Measurements from ENCODE around the gene GATC.

The GATC gene

DNA sequence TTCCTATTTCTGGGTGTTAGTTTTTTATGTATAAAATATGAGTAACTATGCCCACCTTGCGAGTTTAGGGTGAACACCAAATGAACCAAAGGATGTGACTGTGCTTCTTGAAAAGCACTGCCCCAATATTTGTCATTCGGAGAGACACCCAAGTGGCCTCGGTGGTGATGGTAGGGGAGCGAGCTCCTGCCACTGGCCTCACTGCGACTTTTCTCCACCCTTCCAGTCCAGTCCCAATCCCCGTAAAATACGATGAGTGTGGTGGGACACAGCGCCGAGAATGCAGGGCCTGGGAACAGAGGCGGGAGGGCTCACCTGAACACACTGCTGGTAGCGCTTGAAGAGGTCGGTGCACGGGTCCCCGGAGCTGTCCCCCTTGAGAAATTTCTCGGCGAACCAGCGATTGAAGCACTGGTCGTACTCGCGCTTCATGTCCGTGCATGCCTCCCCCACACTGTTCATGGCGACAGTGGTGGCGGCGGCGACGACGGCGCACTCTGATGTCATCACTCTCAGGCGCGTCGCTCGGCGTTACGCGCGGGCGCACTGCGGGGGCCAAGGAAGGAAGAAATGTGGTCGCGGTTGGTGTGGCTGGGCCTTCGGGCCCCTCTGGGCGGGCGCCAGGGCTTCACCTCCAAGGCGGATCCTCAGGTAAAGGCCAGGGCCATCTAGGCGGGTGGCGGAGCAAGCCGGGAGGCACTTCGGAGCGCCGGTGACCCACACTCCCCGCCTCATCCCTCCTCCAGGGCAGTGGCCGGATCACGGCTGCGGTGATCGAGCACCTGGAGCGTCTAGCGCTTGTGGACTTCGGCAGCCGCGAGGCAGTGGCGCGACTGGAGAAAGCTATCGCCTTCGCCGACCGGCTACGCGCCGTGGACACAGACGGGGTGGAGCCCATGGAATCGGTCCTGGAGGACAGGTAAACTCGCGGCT is at the start of gene GATC, which contains the start of gene TRIAP1:
Gene GATC, plus strand, starts transcription at position 534 of the 933 bp plus-strand sequence. Its CDS starts 37 bp downstream, at position 571.
Gene TRIAP1, minus strand, starts transcription at position 474 of the 933 bp plus-strand sequence. Its CDS starts 12 bp downstream, at position 462.
- DNase-seq, result peak; percentile 87

DNA sequence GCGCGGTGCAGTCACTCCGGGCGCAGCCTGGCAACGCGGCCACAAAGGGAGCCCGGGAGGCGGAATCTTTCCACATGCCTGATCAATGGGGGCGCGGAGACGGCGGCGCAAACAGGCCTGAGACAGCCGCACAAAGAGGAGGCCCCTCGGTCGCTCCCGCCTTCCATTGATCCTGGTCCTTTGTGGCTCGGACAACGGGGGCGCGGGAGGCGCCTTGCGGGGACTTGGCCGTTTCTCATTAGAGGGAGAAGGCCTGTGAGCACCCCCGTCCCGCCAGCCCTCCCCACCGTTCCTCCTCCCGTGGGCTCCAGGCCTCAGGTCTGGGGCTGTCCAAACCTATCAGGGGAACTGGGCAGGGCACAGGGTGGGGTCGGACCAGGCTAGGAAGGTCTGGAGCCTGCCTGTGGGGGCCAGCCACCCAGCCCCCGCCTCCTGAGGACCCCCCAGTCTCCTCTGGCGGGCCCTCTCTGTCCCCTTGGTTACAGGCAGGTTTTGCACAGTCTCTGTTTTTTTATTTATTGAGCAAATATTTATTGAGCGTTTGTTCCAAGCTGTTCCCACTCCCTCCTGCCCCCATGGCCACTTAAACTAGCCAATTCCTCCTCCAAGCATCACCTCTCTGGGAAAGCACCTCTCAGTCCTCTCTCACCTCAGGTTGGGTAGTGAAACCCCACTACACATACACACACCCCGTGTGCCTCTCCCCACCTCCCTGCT is 48.3 kb upstream of the GATC start:
- DNase-seq, result no peak

DNA sequence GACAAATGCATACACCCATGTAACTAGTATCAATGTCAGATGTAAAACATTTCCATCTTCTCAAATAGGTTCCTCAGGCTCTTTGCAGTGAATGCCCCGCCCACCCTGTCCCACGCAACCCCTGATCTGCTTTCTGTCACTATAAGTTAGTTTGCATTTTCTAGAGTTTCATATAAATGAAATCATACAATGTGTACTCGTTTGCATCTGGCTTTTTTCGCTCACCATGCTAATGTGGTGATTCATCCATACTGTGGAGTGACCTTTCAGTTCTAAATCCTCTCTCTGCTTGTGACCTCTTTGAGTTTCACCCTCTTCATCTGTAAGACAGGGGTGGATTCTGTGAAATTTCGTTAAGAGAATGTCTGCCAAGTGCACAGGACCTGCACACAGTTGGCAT is 46.7 kb upstream of the GATC start:
- no peak for DNase-seq

DNA sequence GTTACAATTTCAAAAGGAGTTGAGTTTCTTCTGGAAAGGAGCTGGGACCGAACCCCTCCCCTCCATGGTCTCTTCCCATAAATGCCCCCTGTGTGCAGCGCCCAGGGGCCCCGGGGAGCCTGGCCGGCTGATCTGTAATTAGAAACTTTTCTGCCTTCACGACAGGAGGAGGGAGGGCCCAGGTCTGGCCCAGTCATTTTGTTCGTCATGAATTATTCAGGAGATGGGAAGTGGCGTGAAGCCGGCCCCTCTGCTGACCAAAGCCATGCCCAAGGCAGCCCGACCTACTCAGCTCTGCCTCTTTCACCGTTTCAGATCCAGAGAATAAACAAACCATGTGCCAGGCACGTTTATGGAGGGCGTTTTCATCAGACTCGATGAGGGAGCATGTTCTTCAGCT is 44.0 kb upstream of the GATC start:
- no peak for DNase-seq

DNA sequence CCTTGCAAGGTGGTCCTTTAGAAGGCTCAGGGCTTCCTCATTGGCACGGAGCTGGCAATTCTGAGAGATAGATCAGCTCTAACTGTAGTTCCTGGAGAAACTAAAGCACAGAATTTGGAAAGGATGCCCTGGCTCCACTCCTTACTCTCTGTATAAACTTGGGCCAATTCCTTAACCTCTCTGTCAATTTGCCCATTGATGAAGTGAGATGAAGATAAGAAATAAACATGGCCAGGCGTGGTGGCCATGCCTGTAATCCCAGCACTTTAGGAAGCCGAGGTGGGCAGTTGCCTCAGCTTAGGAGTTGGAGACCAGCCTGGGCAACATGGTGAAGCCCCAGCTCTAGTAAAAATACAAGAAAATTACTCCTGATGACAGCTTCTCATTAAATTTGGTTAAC is 42.4 kb upstream of the GATC start:
- DNase-seq, result no peak

- no peak for DNase-seq
These were observed 42.0 kb upstream of the GATC start for GRCh38 chr12:120404271-120404670.

DNA sequence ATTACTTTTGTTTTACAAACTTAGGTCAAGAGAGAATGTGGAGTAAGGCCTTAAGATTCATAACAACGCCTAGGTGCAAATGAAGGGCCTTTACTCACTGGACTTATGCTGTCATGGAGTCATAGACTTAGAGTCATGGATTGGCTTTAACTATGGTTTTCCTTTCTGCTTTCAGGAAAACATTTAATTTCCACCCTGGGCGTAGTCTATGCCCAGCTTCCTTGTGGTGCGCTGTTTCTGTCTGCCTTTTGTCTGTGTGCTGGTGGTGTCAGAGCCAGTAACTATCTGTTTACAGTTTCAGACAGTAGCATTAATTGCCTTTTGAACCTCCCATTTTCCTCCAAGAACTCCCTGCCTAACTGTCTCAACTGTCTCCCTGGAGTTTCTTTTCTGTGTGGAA is 40.2 kb upstream of the GATC start:
- no peak for DNase-seq

GRCh38 chr12:120406553-120406952 is 39.7 kb upstream of the GATC start:
- DNase-seq, result no peak

GRCh38 chr12:120408771-120409170 is 37.5 kb upstream of the GATC start:
- DNase-seq, result no peak

GRCh38 chr12:120412421-120412820 is 33.8 kb upstream of the GATC start:
- DNase-seq, result no peak

- no peak for DNase-seq
These were observed 32.1 kb upstream of the GATC start for GRCh38 chr12:120413901-120414695.

GRCh38 chr12:120416490-120417216 is 29.6 kb upstream of the GATC start:
- DNase-seq, result no peak

- no peak for DNase-seq
These were observed 28.2 kb upstream of the GATC start for GRCh38 chr12:120417917-120418580.

GRCh38 chr12:120421701-120422100 is 24.5 kb upstream of the GATC start:
- DNase-seq, result no peak

GRCh38 chr12:120422892-120423456 is 23.3 kb upstream of the GATC start:
- DNase-seq, result no peak

GRCh38 chr12:120425797-120426196 is 20.4 kb upstream of the GATC start:
- no peak for DNase-seq

DNA sequence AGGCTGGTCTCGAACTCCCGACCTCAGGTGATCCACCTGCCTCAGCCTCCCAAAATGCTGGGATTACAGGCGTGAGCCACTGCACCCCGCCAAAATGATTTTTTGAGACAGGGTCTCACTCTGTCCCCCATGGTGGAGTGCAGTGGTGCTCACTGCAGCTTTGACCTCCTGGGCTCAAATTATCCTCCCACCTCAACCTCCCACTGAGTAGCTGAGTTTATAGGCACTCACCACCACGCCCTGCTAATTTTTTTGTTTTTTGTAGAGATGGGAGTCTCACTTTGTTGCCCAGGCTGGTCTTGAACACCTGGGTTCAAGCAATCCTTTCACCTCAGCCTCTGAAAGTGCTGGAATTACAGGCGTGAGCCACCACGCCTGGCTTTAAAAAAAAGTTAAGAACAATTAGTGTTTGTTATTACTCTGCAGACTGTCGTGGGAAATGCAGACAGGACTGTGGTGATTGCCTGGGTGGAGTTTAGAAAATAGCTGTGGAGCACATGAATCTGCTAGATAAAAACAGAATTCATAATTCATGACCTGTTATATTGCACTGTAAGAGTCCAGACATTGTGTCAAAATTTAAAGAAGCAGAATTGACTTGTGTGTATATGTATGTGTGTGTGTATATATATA is 17.5 kb upstream of the GATC start:
- DNase-seq, result no peak

- no peak for DNase-seq
These were observed 16.9 kb upstream of the GATC start for GRCh38 chr12:120429368-120429767.

DNA sequence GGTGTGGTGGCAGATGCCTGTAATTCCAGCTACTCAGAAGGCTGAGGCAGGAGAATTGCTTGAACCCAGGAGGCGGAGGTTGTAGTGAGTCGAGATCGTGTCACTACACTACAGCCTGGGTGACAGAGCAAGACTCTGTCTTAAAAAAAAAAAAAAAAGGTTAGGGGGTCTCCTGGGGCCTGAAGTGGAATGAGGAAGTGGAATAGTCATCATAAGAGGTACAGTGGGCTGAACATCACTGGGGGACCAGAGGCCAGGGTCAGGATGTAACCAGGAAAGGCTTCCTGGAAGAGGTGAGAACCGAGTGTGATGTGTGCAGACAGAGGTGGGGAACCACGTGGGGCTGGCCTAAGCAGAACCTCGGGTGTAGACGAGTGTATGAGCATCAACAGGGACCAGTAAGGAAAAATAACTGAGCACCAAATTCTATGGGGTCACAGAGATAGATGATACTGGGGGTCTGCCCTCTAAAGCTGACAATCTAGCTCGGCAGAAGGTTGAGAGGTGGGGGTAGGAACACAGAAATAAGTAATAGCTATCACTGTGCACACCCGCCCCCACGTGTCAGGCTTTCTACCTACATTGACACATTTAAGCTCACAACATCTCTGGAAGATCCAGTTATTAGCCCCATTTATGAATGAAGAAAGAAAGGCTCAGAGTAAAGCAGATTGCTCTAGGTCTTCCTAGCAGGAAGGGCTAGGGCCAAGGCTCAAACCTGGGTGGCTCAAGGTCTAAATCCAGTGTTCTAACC is 13.3 kb upstream of the GATC start:
- no peak for DNase-seq

Measured in stimulated activated CD4-positive, alpha-beta T cell treated with anti-CD3 and anti-CD28 coated beads, Interleukin-4, amount 100 ng/mL, for 24 hours (primary cell).